GM18508 (cell line): ENCODE results near the gene SUPT5H.

ENCODE experiments used
- ATAC-seq: cut with Tn5 transposase; IDR thresholded peaks from one replicate; pipeline ENCODE4 v1.9.1; 2021; ENCODE audit warnings: moderate number of reproducible peaks; ENCODE audit not compliant: insufficient read depth, unreplicated experiment

SUPT5H gene

DNA sequence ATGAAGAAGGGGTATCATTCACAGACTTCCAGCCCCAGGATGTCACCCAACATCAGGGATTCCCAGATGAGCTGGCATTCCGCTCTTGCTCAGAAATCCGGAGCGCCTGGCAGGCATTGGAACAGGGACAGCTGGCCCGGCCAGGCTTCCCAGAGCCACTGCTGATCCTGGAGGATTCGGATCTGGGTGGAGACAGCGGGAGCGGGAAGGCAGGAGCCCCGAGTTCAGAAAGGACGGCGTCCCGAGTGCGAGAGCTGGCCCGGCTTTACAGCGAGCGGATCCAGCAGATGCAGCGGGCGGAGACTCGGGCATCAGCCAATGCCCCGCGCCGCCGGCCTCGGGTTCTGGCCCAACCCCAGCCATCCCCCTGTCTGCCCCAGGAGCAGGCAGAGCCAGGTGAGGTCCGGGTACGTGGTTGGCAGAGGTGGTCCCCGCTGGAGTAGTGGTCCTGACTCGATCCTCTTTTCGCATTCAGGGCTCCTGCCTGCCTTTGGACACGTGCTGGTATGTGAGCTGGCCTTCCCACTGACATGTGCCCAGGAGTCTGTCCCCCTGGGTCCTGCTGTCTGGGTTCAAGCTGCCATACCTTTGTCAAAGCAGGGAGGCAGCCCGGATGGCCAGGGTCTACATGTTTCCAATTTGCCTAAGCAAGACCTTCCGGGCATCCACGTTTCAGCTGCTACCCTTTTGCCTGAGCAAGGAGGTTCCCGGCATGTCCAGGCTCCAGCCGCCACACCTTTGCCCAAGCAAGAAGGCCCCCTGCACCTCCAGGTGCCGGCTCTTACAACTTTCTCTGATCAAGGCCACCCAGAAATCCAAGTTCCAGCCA, 21.9 kb upstream of the SUPT5H start:
- ATAC-seq = no peak

DNA sequence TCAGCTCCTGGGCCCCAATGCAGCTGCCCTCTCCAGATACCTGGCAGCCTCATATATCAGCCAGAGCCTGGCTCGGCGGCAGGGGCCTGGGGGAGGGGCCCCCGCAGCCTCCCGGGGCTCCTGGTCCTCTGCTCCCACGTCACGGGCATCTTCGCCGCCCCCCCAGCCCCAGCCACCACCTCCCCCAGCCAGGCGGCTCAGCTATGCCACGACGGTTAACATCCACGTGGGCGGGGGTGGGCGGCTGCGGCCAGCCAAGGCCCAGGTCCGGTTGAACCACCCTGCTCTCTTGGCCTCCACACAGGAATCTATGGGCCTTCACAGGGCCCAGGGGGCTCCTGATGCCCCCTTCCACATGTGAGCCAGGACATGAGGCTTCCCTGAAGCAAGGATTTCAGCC, 20.4 kb upstream of the SUPT5H start:
- ATAC-seq = no peak

DNA sequence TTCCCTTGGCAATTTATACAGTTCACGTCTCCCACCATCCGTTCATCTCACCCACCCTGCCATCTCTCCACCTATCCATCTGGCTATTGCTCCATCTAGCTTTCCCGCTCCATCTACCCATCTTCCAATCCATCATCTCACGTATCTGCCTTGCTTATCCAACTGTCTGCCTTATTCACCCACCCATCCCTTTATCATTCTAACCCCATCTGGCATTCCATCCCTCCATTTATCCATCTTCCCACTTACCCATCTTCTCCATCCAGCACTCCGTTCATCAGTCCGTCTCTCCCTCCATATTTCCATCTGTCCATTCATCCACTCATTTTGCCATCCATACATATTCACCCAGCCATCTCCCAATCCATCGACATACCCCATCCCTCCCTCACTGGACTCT, 19.6 kb upstream of the SUPT5H start:
- no peak for ATAC-seq

DNA sequence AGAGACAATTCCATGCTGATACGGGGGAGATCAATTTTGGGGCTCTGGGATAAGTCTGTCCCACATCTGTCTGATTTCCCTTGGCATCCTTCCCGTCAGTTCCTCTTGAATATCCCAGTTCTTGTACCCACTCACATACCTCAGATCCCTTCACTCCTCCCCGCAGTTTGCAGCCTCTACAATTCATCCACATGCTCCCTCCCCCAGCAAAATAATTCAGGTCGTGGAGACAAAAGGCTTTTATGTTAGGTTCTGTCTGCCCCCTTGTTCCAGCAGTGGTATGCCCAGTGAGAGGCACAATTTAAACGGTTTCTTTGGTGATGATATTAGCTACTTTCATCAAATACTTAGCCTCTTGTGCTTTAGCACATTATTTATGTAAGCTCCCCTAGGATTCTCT, 19.2 kb upstream of the SUPT5H start:
- ATAC-seq = no peak

DNA sequence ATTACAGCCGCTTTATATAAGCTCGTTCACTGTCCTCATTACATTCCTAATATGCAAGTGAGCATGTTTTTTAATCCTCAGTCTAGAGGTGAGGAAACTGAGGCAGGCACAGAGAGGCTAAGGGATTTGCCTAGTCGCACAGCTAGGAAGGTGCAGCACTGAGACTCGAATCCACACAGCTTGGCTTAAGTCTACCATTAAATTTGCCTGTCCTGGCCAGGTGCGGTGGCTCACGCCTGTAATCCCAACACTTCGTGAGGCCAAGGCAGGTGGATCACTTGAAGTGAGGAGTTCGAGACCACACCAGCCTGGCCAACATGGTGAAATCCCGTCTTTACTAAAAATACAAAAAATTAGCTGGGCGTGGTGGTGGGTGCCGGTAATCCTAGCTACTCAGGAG, 17.7 kb upstream of the SUPT5H start:
- ATAC-seq = no peak

DNA sequence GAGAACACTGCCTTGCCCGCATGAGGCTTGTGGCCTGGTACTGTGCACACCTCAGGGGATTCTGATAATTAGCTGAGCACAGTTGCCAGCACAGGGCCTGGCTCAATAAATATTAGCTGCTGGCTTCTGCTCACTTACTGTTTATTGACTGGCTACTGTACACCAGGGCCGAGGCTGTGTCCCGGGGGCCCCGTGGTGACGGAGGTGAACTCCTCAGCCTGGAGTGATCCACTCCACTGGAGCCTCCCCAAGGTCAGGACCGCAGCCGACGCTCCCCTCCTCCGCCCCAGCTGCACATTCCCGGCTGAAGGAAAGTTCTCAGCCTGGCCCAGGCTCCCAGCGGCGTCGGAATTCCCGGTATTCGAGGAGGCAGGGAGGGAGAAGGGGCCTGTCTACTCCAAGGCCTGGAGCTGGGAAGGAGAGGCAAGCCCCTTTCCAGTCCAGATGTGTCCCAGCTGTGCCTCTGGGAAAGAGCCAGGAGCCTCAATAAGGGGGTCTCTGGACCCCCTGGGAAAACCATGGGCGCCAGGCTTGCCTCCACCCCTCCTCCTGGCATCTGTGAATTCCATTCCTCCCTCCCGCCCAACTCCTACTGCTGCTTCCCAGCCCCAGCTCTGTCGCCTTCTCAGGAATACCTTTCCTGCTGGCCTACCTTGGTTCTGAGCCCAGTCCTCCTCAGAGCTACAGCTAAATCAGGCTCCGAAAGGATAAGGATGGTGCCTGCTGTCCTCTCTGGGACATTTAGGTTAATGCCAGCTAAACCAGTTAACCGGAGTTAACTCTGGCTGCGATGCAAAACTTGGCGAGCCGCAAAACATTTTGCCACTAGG, 16.9 kb upstream of the SUPT5H start:
- ATAC-seq = no peak

DNA sequence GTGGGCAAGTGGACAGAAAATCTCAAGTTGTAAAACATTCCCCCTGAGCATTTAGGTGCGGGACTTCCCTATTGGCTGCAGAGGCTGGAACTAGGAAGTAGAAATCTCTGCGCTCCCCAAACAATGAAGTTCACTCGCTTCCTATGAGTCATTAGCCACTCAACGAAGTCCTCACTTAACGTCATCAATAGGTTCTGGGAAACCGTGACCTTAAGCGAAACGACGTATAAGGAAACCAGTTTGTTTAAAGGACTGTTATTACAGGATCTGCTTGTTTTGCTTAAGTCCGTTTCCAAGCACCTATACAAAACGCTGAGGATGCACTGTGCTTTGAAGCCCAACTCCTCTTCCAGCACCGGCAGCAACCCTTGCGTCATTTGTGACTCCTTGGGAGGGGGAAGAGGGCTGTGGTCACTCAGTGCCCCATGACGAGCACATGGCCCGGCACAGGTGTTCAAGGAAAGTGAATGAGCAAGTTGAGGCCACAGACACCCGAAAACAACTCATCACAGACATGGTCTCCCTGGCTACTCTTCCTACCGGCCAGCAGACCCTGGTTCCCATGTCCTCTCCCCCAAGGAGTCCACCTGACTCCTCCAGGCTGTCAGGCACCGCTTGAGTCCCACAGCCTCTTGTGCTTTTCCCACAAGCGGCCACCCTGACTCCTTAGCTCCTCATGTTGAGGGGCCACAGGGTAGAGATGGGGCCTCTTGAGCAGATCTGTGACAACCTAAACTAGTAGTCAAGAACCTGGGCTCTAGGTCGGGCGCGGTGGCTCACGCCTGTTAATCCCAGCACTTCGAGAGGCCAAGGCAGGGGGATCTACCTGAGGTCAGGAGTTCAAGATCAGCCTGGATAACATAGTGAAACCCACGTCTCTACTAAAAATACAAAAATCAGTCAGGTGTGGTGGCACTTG, 14.4 kb upstream of the SUPT5H start:
- no peak for ATAC-seq

DNA sequence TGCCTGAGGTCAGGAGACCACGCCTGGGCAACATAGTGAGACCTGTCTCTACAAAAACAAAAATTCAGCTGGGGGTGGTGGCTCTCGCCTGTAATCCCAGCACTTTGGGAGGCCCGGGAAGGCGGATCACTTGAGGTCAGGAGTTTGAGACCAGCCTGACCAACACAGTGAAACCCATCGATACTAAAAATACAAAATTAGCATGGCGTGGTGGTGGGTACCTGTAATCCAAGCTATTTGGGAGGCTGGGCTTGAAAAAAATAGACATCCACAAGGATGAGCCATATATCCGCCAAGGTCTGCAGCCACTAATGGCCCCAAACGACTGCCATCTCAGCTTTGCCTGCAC, 12.7 kb upstream of the SUPT5H start:
- ATAC-seq = no peak

DNA sequence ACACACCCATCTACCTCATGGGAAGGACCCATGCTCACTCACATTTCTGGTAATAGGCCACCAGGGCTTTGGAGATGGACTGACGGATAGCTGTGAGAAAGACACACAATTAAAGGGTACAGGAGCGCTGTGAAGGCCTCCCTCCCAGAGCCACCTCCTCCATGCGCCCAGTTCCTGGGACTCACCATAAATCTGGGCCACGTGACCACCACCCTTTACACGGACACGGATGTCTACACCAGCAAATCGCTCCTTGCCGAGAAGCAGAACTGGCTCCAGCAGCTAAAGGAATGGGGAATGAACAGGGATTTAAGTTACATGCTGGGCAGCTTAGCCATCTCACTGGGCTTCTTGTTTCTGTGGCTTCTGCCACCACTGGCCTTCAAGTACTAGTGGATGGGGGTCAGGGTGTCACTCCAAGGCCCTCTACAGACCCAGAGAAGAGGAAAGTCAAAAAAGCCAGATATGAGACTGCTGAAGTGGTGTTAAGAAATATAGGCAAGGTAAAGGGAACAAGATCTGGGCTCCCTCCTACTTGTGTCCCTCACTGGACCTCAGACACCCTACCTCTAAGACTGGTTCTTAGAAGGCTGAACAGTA, 11.8 kb upstream of the SUPT5H start:
- no peak for ATAC-seq

DNA sequence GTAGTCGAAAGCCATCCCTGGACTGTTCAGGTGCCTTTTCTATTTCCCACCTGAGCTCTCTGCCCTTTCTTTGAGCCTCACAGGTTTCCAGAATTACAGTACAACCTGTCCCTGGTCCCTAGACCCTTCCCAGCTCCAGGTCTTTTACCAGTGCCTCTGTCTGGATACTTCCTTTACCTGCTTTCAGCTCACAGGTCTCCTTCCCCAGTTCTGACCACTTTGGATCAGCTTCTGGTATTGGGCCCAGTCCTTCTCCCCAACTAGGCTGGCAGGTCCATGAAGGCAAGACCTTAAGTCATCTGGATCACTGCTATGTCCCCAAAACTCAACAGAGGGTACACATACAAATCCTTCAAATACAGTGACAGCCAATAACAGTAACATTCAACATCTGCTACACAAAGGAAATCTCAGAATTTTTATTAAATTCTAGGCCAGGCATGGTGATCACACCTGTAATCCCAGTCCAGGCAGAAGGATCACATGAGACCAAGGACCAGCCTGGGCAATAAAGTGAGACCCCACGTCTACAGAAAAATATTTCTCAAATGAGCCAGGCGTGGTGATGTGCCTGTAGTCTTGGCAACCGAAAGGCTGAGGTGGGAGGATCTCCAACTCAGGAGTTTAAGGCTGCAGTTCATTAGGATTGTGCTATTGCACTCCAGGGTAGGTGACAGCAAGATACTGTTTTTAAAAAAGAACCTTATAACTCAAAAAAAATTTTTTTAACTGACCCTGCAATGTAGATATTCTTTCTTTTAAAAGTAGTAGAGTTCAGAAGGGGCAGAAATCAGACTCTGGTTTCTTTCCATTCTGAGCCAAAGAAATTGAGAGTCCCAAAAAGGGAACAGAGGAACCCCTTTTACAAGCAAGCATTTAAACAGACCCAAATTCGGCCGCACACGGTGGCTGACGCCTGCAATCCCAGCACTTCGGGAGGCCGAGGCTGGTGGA, 11.0 kb upstream of the SUPT5H start:
- no peak for ATAC-seq

DNA sequence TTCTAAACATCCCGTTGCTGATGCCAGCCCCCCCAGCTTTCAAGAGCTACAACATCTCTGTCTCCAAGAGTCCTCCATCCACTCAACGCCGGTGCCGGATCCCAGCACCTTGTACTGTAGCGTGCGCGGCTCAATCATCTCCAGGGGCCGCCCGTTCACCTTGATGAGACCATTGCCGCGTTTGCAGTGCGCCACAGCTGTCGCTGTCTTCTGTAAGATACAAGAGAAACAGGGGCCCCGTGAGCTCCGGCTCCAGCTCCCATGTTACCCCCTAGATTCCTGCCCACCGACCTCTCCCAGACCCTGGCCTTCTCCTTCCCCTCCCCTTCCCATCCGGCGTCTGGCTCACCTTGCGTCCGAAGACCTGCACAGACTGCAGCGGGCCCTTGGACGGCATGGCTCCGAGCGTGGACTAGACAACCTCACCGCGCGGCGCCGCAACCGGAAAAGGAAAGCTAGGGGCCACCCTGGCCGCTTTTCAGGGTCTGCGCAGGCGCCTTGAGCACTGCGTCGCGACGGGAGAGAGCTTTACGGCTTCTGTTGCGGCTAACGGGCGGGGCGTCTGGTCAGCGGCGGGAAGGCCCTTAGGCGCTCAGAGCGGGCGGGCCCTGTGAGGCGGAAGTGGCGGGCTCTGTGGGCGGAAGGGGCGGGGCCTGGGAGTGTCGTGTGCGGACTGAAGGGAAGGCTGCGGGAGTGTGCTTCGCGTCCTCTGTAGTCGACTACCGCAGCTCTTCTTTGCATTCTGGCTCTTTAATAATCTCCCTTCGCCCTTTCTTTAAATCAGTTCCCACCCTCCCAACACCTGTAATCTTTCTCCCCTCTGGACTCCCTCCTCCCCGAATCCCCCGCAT, 9.7 kb upstream of the SUPT5H start, which contains the start of gene RPS16:
RPS16 (minus strand) TSS at position 451 of the 851 bp plus-strand sequence; CDS start at position 397, 54 bp downstream.
- ATAC-seq = peak; percentile 40

DNA sequence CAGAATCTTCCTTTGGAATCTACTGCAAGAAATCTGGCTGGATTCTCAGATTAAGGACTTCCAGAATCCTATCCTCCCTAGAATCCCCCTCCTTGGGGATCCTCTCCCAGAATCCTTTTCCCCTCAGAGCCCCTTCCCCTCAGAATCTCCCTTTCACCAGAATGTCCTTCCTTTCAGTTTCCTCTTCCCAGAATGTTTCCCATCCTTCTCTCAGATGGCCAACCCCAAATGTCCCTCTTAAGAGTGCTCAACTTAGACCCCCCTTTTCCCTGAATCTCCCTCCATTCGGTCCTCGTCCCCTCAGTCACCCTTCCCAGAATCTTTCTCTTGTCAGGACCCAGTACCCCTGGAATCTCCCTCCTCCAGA, 9.0 kb upstream of the SUPT5H start:
- ATAC-seq = peak; percentile 11

DNA sequence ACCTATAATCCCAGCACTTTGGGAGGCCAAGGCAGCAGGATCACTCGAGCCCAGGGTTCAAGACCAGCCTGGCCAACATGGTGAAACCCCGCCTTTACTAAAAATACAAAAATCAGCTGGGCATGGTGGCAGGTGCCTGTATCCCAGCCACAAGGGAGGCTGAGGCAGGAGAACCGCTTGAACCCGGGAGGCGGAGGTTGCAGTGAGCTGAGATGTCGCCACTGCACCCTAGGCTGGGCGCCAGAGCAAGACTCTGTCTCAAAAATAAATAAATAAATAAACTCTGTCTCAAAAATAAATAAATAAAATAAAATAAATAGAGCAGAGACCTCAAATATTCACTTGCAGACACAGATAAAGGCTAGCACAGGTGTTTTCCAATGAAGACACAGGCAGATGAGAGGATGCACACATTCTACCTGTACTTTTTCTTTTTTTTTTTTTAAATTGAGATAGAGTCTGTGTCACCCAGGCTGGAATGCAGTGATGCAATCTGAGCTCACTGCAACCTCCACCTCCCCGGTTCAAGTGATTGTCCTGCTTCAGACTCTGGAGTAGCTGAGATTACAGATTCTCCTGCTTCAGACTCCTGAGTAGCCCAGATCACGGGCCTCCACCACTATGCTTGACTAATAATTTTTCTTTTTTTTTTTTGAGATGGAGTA, 7.0 kb upstream of the SUPT5H start:
- ATAC-seq = no peak

DNA sequence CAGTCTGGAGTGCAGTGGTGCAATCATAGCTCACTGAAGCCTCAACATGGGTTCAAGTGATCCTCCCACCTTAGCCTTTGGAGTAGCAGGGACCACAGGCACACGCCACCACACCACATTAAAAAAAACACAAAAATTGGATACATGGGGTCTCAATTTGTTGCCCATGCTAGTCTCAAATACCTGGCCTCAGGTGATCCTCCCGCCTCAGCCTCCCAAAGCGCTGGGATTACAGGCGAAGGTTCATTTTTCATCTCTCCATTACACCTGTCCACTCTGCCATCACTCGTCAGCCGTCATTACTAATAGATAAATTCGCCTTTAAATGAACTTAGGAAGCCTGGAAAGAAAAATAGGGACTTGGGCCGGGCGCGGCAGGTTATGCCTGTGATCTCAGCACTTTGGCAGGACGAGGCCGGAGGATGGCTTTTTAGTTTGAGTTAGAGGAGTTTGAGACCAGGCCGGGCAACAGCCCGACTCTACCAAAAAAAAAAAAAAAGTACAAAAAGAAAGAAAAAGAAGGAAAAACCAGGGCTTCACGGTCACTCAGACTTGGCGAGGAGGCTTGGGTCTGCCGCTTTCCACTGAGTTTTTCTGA, 685 bp upstream of the SUPT5H start:
- no peak for ATAC-seq

DNA sequence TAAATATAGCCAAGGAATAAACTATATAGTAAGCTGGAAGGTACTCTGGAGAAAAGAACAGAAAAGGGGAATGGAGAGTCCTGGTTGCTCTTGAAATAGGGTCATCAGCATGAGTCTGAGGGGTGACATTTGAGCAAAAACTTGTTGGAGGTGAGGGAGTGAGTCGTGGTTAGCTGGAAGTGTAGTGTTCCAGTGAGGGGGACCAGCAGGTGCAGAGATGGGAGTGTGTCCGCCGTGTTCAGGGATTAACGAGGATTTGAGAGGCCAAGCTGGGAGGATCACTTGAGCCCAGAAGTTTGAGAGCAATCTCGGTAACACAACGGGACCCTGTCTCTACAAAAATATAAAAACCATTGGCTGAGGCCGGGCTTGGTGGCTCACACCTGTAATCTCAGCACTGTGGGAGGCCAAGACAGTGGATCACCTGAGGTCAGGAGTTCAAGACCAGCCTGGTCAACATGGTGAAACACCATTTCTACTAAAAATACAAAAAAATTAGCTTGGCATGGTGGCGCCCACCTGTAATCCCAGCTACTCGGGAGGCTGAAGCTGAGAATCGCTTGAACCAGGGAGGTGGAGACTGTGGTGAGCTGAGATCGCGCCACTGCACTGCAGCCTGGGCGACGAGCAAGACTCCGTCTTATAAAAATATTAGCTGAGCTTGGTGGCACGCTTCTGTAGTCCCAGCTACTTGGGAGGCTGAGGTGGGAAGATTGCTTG, 1.1 kb downstream of the SUPT5H start:
- ATAC-seq = no peak

DNA sequence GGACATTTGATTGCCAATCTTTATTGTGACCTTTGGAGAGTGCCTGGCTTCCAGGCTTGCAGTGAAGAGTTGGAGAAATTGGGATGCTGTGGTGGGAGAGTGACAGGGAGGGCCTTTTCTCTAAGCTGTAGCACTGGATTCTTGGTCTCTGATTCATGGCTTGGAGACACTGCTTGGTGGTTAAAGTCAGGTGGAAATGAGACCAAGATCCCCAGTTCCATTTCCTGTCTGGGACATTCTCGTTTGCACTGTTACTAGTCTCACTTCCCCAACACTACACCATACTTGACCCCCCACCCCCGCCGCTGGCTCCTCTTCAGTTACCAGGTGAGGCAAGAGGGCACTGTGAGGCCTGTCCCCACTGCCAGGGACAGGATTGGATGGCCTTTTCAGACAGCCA, 2.9 kb downstream of the SUPT5H start:
- no peak for ATAC-seq
